H9 (cell line): ENCODE results near the gene RNU1-3. TPM values are rescaled to one million over a fixed set of nuclear protein-coding genes. Genes with fewer than 3 reads are reported as not detected.
"Not testable (repeated sequence)": the region's sequence is repeated elsewhere in the genome, so short reads cannot be mapped to it uniquely, and the experiment has no call there.

Experiments used
- DNase-seq: peaks from one replicate; pipeline ENCODE4 v3.0.0-alpha.2; 2017
- H2AFZ ChIP-seq: one replicate; pipeline ENCODE4 v1.6.1; 2013; ENCODE audit warnings: mild to moderate bottlenecking, low read length, control low read depth, moderate library complexity
- H2AK5ac ChIP-seq: 2 replicates; pipeline ENCODE4 v1.6.1; 2013; ENCODE audit warnings: low read length, control low read depth, mixed read lengths; ENCODE audit not compliant: insufficient read length
- H2BK120ac ChIP-seq: one replicate; pipeline ENCODE4 v1.6.1; 2013; ENCODE audit warnings: low read depth, mild to moderate bottlenecking, low read length, control low read depth, inconsistent platforms; ENCODE audit not compliant: poor library complexity, severe bottlenecking
- H2BK12ac ChIP-seq: 2 replicates; pipeline ENCODE4 v1.6.1; 2013; ENCODE audit warnings: low read length, control low read depth, mixed read lengths, low read depth; ENCODE audit not compliant: insufficient read length
- H2BK15ac ChIP-seq: 2 replicates; pipeline ENCODE4 v1.6.1; 2013; ENCODE audit warnings: low read depth, low read length, control low read depth
- H2BK20ac ChIP-seq: one replicate; pipeline ENCODE4 v1.6.1; 2013; ENCODE audit warnings: low read depth, mild to moderate bottlenecking, low read length, control low read depth, inconsistent platforms; ENCODE audit not compliant: poor library complexity, severe bottlenecking
- H2BK5ac ChIP-seq: 2 replicates; pipeline ENCODE4 v1.6.1; 2013; ENCODE audit warnings: low read length, control low read depth, mixed read lengths; ENCODE audit not compliant: insufficient read length
- H3K14ac ChIP-seq: 2 replicates; pipeline ENCODE4 v1.6.1; 2013; ENCODE audit warnings: low read length, control low read depth; ENCODE audit not compliant: insufficient read depth
- H3K18ac ChIP-seq: 2 replicates; pipeline ENCODE4 v1.6.1; 2013; ENCODE audit warnings: low read depth, mild to moderate bottlenecking, mixed read lengths, low read length, control low read depth; ENCODE audit not compliant: insufficient read length
- H3K23ac ChIP-seq: 2 replicates; pipeline ENCODE4 v1.6.1; 2013; ENCODE audit warnings: low read length, control low read depth, mixed read lengths, low read depth; ENCODE audit not compliant: insufficient read length
- H3K23me2 ChIP-seq: 2 replicates; pipeline ENCODE4 v1.6.1; 2013; ENCODE audit warnings: low read depth, mild to moderate bottlenecking, mixed read lengths, low read length, control low read depth; ENCODE audit not compliant: insufficient read length, poor library complexity, severe bottlenecking
- H3K27ac ChIP-seq: 2 replicates; pipeline ENCODE4 v1.5.1; 2013; ENCODE audit warnings: low read length, control low read depth, mixed read lengths, low read depth; ENCODE audit not compliant: insufficient read length
- H3K27me3 ChIP-seq: 2 replicates; pipeline ENCODE4 v1.6.1; 2013; ENCODE audit warnings: low read length, control low read depth, inconsistent platforms; ENCODE audit not compliant: insufficient read depth
- H3K4ac ChIP-seq: 2 replicates; pipeline ENCODE4 v1.6.1; 2013; ENCODE audit warnings: low read depth, mild to moderate bottlenecking, control low read depth, inconsistent platforms, low read length, moderate library complexity
- H3K4me1 ChIP-seq: 2 replicates; pipeline ENCODE4 v1.6.1; 2013; ENCODE audit warnings: low read length, control low read depth, inconsistent platforms; ENCODE audit not compliant: insufficient read depth
- H3K4me2 ChIP-seq: 2 replicates; pipeline ENCODE4 v1.6.1; 2013; ENCODE audit warnings: low read length, control low read depth, mixed read lengths; ENCODE audit not compliant: insufficient read length, insufficient read depth
- H3K56ac ChIP-seq: 2 replicates; pipeline ENCODE4 v1.6.1; 2013; ENCODE audit warnings: low read depth, mild to moderate bottlenecking, mixed read lengths, low read length, control low read depth; ENCODE audit not compliant: insufficient read length
- H3K79me1 ChIP-seq: 2 replicates; pipeline ENCODE4 v1.6.1; 2013; ENCODE audit warnings: low read depth, mild to moderate bottlenecking, moderate library complexity, low read length, control low read depth, inconsistent platforms; ENCODE audit not compliant: insufficient read depth, poor library complexity, severe bottlenecking
- H3K79me2 ChIP-seq: 2 replicates; pipeline ENCODE4 v1.6.1; 2013; ENCODE audit warnings: low read length, control low read depth, inconsistent platforms; ENCODE audit not compliant: insufficient read depth
- H3K9ac ChIP-seq: 2 replicates; pipeline ENCODE4 v1.6.1; 2013; ENCODE audit warnings: low read length, control low read depth, mixed read lengths; ENCODE audit not compliant: insufficient read length; ENCODE audit errors: extremely low read depth
- H3K9me3 ChIP-seq: one replicate; pipeline ENCODE4 v1.6.1; 2013; ENCODE audit warnings: low read depth, low read length, inconsistent platforms; ENCODE audit not compliant: control insufficient read depth
- H3T11ph ChIP-seq: one replicate; pipeline ENCODE4 v1.6.1; 2013; ENCODE audit warnings: mild to moderate bottlenecking, low read length, control low read depth, inconsistent platforms
- H4K20me1 ChIP-seq: one replicate; pipeline ENCODE4 v1.6.1; 2013; ENCODE audit not compliant: control insufficient read depth, insufficient read length, insufficient read depth
- H4K5ac ChIP-seq: 2 replicates; pipeline ENCODE4 v1.6.1; 2013; ENCODE audit warnings: low read depth, mild to moderate bottlenecking, mixed read lengths, low read length, control low read depth; ENCODE audit not compliant: insufficient read length
- H4K8ac ChIP-seq: replicated peaks from 2 replicates; pipeline ENCODE4 v1.6.1; 2013; ENCODE audit warnings: low read length, control low read depth, mixed read lengths, low read depth; ENCODE audit not compliant: insufficient read length
- H4K91ac ChIP-seq: 2 replicates; pipeline ENCODE4 v1.6.1; 2013; ENCODE audit warnings: low read depth, mild to moderate bottlenecking, moderate library complexity, mixed read lengths, low read length, control low read depth; ENCODE audit not compliant: insufficient read length
- H3K27ac Mint-ChIP-seq, 3 experiments: 2 replicates in 2 of 3; 3 replicates in 1 of 3; pipeline ENCODE4 v1.8.0; 2020 to 2021; ENCODE audit warnings: mixed read lengths in 3 of 3, mild to moderate bottlenecking in 1 of 3, moderate library complexity in 1 of 3
- H3K27me3 Mint-ChIP-seq: 2 replicates; pipeline ENCODE4 v1.8.0; 2021; ENCODE audit warnings: low read depth, mild to moderate bottlenecking, moderate library complexity, mixed read lengths
- H3K36me3 Mint-ChIP-seq, 3 experiments: 2 replicates in 2 of 3; 3 replicates in 1 of 3; pipeline ENCODE4 v1.8.0; 2020 to 2021; ENCODE audit warnings: low read depth in 3 of 3, mixed read lengths in 3 of 3; ENCODE audit not compliant: insufficient read depth in 1 of 3
- H3K4me1 Mint-ChIP-seq, 2 experiments: 2 replicates each; pipeline ENCODE4 v1.8.0; 2020; ENCODE audit warnings: mixed read lengths in 2 of 2
- H3K4me3 Mint-ChIP-seq, 2 experiments: 2 replicates in 1 of 2; 3 replicates in 1 of 2; pipeline ENCODE4 v1.8.0; 2020 to 2021; ENCODE audit warnings: mild to moderate bottlenecking in 2 of 2, mixed read lengths in 2 of 2, moderate library complexity in 1 of 2
- H3K9me3 Mint-ChIP-seq, 2 experiments: 2 replicates in 1 of 2; 3 replicates in 1 of 2; pipeline ENCODE4 v1.8.0; 2020; ENCODE audit warnings: mild to moderate bottlenecking in 2 of 2, mixed read lengths in 2 of 2, moderate library complexity in 1 of 2
- WGBS: extraction: QIAGEN DNeasy Blood & Tissue Kit; methylation state at CpG from one replicate; pipeline ENCODE4 v1.1.7; 2013; ENCODE audit warnings: missing lambda C conversion rate, low lambda C conversion rate, mixed read lengths; ENCODE audit not compliant: insufficient read length; ENCODE audit errors: extremely low coverage; 5-methylcytosine and 5-hydroxymethylcytosine counted together
- total RNA-seq: library from RNA; stranded (reverse); gene quantifications from 2 replicates; pipeline ENCODE4 v1.2.1, GENCODE V29; 2021

The RNU1-3 gene
- total RNA-seq, 1 experiment from 2014 or later: 2,051 TPM

GRCh38 chr1:16704502-16705100 is 37.9 kb upstream of the RNU1-3 start:
- H3K27me3 ChIP-seq, H3K36me3 Mint-ChIP-seq, H3K9me3 Mint-ChIP-seq, H3K9ac ChIP-seq, H2AFZ ChIP-seq, H3K27ac ChIP-seq, H4K91ac ChIP-seq, H2BK120ac ChIP-seq, H3K4me3 Mint-ChIP-seq, H2AK5ac ChIP-seq, H3K79me1 ChIP-seq, H4K20me1 ChIP-seq, H3K4me2 ChIP-seq, H3K4ac ChIP-seq, H2BK15ac ChIP-seq, H2BK12ac ChIP-seq, H3T11ph ChIP-seq, H3K4me1 ChIP-seq, H3K27ac Mint-ChIP-seq, H3K4me1 Mint-ChIP-seq, H2BK20ac ChIP-seq, H3K14ac ChIP-seq, DNase-seq, H3K27me3 Mint-ChIP-seq, H3K23me2 ChIP-seq, H4K8ac ChIP-seq, H2BK5ac ChIP-seq, H3K9me3 ChIP-seq, H3K56ac ChIP-seq, H4K5ac ChIP-seq, H3K18ac ChIP-seq, H3K23ac ChIP-seq, H3K79me2 ChIP-seq: not testable (repeated sequence)
- WGBS: no CpG with 5 or more reads among the region's 16 CpGs

- not testable (repeated sequence) for H3K23ac ChIP-seq, H3K4me1 ChIP-seq, H4K5ac ChIP-seq, H3K4ac ChIP-seq, H3K27me3 ChIP-seq, DNase-seq, H3K27ac Mint-ChIP-seq, H2BK20ac ChIP-seq, H3K4me3 Mint-ChIP-seq, H3K27ac ChIP-seq, H3K79me1 ChIP-seq, H3K56ac ChIP-seq, H3K9ac ChIP-seq, H2BK15ac ChIP-seq, H4K91ac ChIP-seq, H3K4me1 Mint-ChIP-seq, H3K9me3 ChIP-seq, H2BK5ac ChIP-seq, H3K79me2 ChIP-seq, H2AFZ ChIP-seq, H2BK120ac ChIP-seq, H3K27me3 Mint-ChIP-seq, H3T11ph ChIP-seq, H4K20me1 ChIP-seq, H2AK5ac ChIP-seq, H3K14ac ChIP-seq, H2BK12ac ChIP-seq, H3K23me2 ChIP-seq, H3K4me2 ChIP-seq, H4K8ac ChIP-seq, H3K9me3 Mint-ChIP-seq, H3K18ac ChIP-seq, H3K36me3 Mint-ChIP-seq
- no CpG with 5 or more reads among the region's 13 CpGs for WGBS
Observed at GRCh38 chr1:16704076-16704475, 37.3 kb upstream of the RNU1-3 start.
